Activated T-cell treated with anti-CD3 and anti-CD28 coated beads, Interleukin-2, amount 50 U/mL, for 4 hours (primary cell): ENCODE data around the gene DCLRE1C. TPM values are rescaled to one million over a fixed set of nuclear protein-coding genes. Genes with fewer than 3 reads are reported as not detected.
"Not testable (repeated sequence)": the region's sequence is repeated elsewhere in the genome, so short reads cannot be mapped to it uniquely, and the experiment has no call there.

Source experiments
- ATAC-seq, 2 donors: fragments of 200-7000 bp; cut with Tn5 transposase; one replicate each; pipeline ENCODE4 v1.10.0; 2021
- DNase-seq: peaks from one replicate; pipeline ENCODE4 v3.0.0-alpha.2; 2020
- H3K27me3 Mint-ChIP-seq: one replicate; pipeline ENCODE4 v1.8.0; 2021; ENCODE audit warnings: low read depth, mixed read lengths
- H3K36me3 Mint-ChIP-seq: one replicate; pipeline ENCODE4 v1.8.0; 2022; ENCODE audit warnings: mixed read lengths; ENCODE audit not compliant: insufficient read depth
- H3K4me1 Mint-ChIP-seq: one replicate; pipeline ENCODE4 v1.8.0; 2021; ENCODE audit warnings: low read depth, mixed read lengths
- H3K4me3 Mint-ChIP-seq: one replicate; pipeline ENCODE4 v1.8.0; 2021; ENCODE audit warnings: mild to moderate bottlenecking, moderate library complexity, mixed read lengths
- H3K9me3 Mint-ChIP-seq: one replicate; pipeline ENCODE4 v1.8.0; 2021; ENCODE audit warnings: mixed read lengths
- total RNA-seq, 3 donors: library from RNA; stranded (reverse); gene quantifications; one replicate each; pipeline ENCODE4 v1.2.1, GENCODE V29; 2021

Gene DCLRE1C
- total RNA-seq, 3 donors from 2014 or later, result 8.4 to 10.1 (median 8.5) TPM

GRCh38 chr10:14880229-14880628, 73.7 kb downstream of the DCLRE1C start:
- no peaks in the 10 kb centered on the region for H3K27me3 Mint-ChIP-seq
- peaks cover 6% of the 10 kb centered on the region for H3K36me3 Mint-ChIP-seq
- peak overlapping the region; percentile 90 for H3K4me3 Mint-ChIP-seq

GRCh38 chr10:14879928-14880193, 74.0 kb downstream of the DCLRE1C start:
- H3K36me3 Mint-ChIP-seq, result peaks cover 6% of the 10 kb centered on the region
- DNase-seq, result no peak
- ATAC-seq, result no peak
- no peaks in the 10 kb centered on the region for H3K9me3 Mint-ChIP-seq
- H3K4me1 Mint-ChIP-seq, result peaks cover 31% of the 10 kb centered on the region
- H3K27me3 Mint-ChIP-seq, result no peaks in the 10 kb centered on the region
- H3K4me3 Mint-ChIP-seq, result peak overlapping the region; percentile 90

More at GRCh38 chr10:14880229-14880628, 73.7 kb downstream of the DCLRE1C start:
- Mint-ChIP-seq H3K9me3 (no peaks in the 10 kb centered on the region), H3K4me1 (peaks cover 31% of the 10 kb centered on the region)
- DNase-seq (no peak), ATAC-seq (no peak)

GRCh38 chr10:14879124-14879927, 74.6 kb downstream of the DCLRE1C start:
- DNase-seq (peak; percentile 23), ATAC-seq (peak; percentile 28 to 33)
- Mint-ChIP-seq H3K4me1 (peaks cover 31% of the 10 kb centered on the region), H3K36me3 (peaks cover 6% of the 10 kb centered on the region), H3K9me3 (no peaks in the 10 kb centered on the region), H3K4me3 (peak overlapping the region; percentile 90), H3K27me3 (no peaks in the 10 kb centered on the region)

- Mint-ChIP-seq H3K27me3 (no peaks in the 10 kb centered on the region), H3K36me3 (peaks cover 5% of the 10 kb centered on the region), H3K4me3 (peak within 1 kb of the TSS; percentile 96)
Measured at GRCh38 chr10:14878266-14879123, 75.4 kb downstream of the DCLRE1C start, which contains the start of gene SUV39H2. Gene SUV39H2 (plus strand): TSS chr10:14878866. CDS start chr10:14878889, 23 bp downstream.

GRCh38 chr10:14876764-14877163, 77.1 kb downstream of the DCLRE1C start:
- DNase-seq (no peak), ATAC-seq (no peak)
- Mint-ChIP-seq H3K27me3 (no peaks in the 10 kb centered on the region), H3K4me3 (peak overlapping the region; percentile 96), H3K36me3 (peaks cover under 1% of the 10 kb centered on the region), H3K4me1 (peaks cover 29% of the 10 kb centered on the region), H3K9me3 (no peaks in the 10 kb centered on the region)

More at GRCh38 chr10:14878266-14879123, 75.4 kb downstream of the DCLRE1C start, which contains the start of gene SUV39H2:
- peak; percentile 95 to 96 for ATAC-seq
- peaks cover 32% of the 10 kb centered on the region for H3K4me1 Mint-ChIP-seq
- H3K9me3 Mint-ChIP-seq, result no peaks in the 10 kb centered on the region
- peak; percentile 92 for DNase-seq

- H3K4me3 Mint-ChIP-seq, result no peak overlapping the region
- H3K9me3 Mint-ChIP-seq, result no peaks in the 10 kb centered on the region
- ATAC-seq (no peak), DNase-seq (no peak)
- no peaks in the 10 kb centered on the region for H3K27me3 Mint-ChIP-seq
- H3K36me3 Mint-ChIP-seq, result no peaks in the 10 kb centered on the region
- H3K4me1 Mint-ChIP-seq, result peaks cover 29% of the 10 kb centered on the region
Measured at GRCh38 chr10:14875941-14876340, 78.0 kb downstream of the DCLRE1C start.

GRCh38 chr10:14873090-14873760, 80.7 kb downstream of the DCLRE1C start:
- Mint-ChIP-seq H3K4me3 (no peak overlapping the region), H3K4me1 (peaks cover 13% of the 10 kb centered on the region), H3K27me3 (no peaks in the 10 kb centered on the region), H3K36me3 (peaks cover 8% of the 10 kb centered on the region), H3K9me3 (no peaks in the 10 kb centered on the region)
- DNase-seq (no peak), ATAC-seq (no peak)

GRCh38 chr10:14864871-14865270, 89.0 kb downstream of the DCLRE1C start:
- H3K36me3 Mint-ChIP-seq, result peaks cover 38% of the 10 kb centered on the region
- not testable (repeated sequence) for DNase-seq, H3K27me3 Mint-ChIP-seq, H3K4me1 Mint-ChIP-seq, ATAC-seq, H3K4me3 Mint-ChIP-seq, H3K9me3 Mint-ChIP-seq

- not testable (repeated sequence) for H3K27me3 Mint-ChIP-seq, ATAC-seq, DNase-seq, H3K9me3 Mint-ChIP-seq, H3K4me3 Mint-ChIP-seq, H3K4me1 Mint-ChIP-seq
- peaks cover 36% of the 10 kb centered on the region for H3K36me3 Mint-ChIP-seq
Measured at GRCh38 chr10:14864466-14864865, 89.4 kb downstream of the DCLRE1C start.

- H3K27me3 Mint-ChIP-seq, result no peaks in the 10 kb centered on the region
- H3K9me3 Mint-ChIP-seq, result no peaks in the 10 kb centered on the region
- H3K4me1 Mint-ChIP-seq, result no peaks in the 10 kb centered on the region
- peaks cover 40% of the 10 kb centered on the region for H3K36me3 Mint-ChIP-seq
- H3K4me3 Mint-ChIP-seq, result no peak overlapping the region
- no peak for ATAC-seq
- DNase-seq, result no peak
Measured at GRCh38 chr10:14860791-14861190, 93.1 kb downstream of the DCLRE1C start.

- H3K9me3 Mint-ChIP-seq, result no peaks in the 10 kb centered on the region
- H3K27me3 Mint-ChIP-seq, result no peaks in the 10 kb centered on the region
- no peaks in the 10 kb centered on the region for H3K4me1 Mint-ChIP-seq
- H3K4me3 Mint-ChIP-seq, result no peak overlapping the region
- DNase-seq (no peak), ATAC-seq (no peak)
- H3K36me3 Mint-ChIP-seq, result peaks cover 42% of the 10 kb centered on the region
Measured at GRCh38 chr10:14859775-14860174, 94.1 kb downstream of the DCLRE1C start.

GRCh38 chr10:14859043-14859442, 94.9 kb downstream of the DCLRE1C start:
- Mint-ChIP-seq H3K36me3 (peaks cover 43% of the 10 kb centered on the region), H3K27me3 (no peaks in the 10 kb centered on the region), H3K4me3 (no peak overlapping the region), H3K9me3 (no peaks in the 10 kb centered on the region), H3K4me1 (no peaks in the 10 kb centered on the region)
- DNase-seq (no peak), ATAC-seq (no peak)

- no peak for DNase-seq
- ATAC-seq, result no peak
- Mint-ChIP-seq H3K4me3 (no peak overlapping the region), H3K4me1 (no peaks in the 10 kb centered on the region), H3K36me3 (peaks cover 40% of the 10 kb centered on the region), H3K9me3 (no peaks in the 10 kb centered on the region), H3K27me3 (no peaks in the 10 kb centered on the region)
Measured at GRCh38 chr10:14858338-14858960, 95.4 kb downstream of the DCLRE1C start.

- Mint-ChIP-seq H3K36me3 (peaks cover 46% of the 10 kb centered on the region), H3K4me1 (no peaks in the 10 kb centered on the region), H3K4me3 (no peak overlapping the region), H3K27me3 (no peaks in the 10 kb centered on the region), H3K9me3 (no peaks in the 10 kb centered on the region)
- DNase-seq, result no peak
- ATAC-seq, result no peak
Measured at GRCh38 chr10:14855453-14855852, 98.4 kb downstream of the DCLRE1C start.
